Loucy (cell line): ENCODE measurements around the gene ABTB2.

Experiments used
- H2AFZ ChIP-seq: fragments of 200-600 bp; sonication (generic); 2 replicates; pipeline ENCODE4 v1.6.0; 2016; ENCODE audit warnings: antibody characterized with exemption, mild to moderate bottlenecking, low read length, moderate library complexity
- H3F3A ChIP-seq: fragments of 200-600 bp; 2 replicates; pipeline ENCODE4 v1.6.0; 2016; ENCODE audit warnings: antibody characterized with exemption, low read depth, mild to moderate bottlenecking
- H3K27me3 ChIP-seq: fragments of 200-600 bp; sonication (generic); 2 replicates; pipeline ENCODE4 v1.6.1; 2014; ENCODE audit warnings: low read length, mild to moderate bottlenecking; ENCODE audit not compliant: insufficient read depth, poor library complexity, severe bottlenecking
- H3K36me3 ChIP-seq: fragments of 200-600 bp; sonication (generic); 2 replicates; pipeline ENCODE4 v1.6.1; 2016; ENCODE audit warnings: low read length; ENCODE audit not compliant: insufficient read depth
- H3K4me1 ChIP-seq: fragments of 200-600 bp; sonication (generic); 2 replicates; pipeline ENCODE4 v1.5.1; 2014; ENCODE audit warnings: low read length, mild to moderate bottlenecking; ENCODE audit not compliant: insufficient read depth, poor library complexity, severe bottlenecking
- H3K4me2 ChIP-seq: fragments of 200-600 bp; sonication (generic); 2 replicates; pipeline ENCODE4 v1.6.0; 2014; ENCODE audit warnings: antibody characterized with exemption, low read length, low read depth, mild to moderate bottlenecking; ENCODE audit not compliant: poor library complexity, severe bottlenecking
- H3K4me3 ChIP-seq: fragments of 200-600 bp; sonication (generic); 2 replicates; pipeline ENCODE4 v1.5.1; 2014; ENCODE audit warnings: low read length, mild to moderate bottlenecking, mixed read lengths; ENCODE audit not compliant: poor library complexity, severe bottlenecking
- H3K79me2 ChIP-seq: fragments of 200-600 bp; sonication (generic); 2 replicates; pipeline ENCODE4 v1.6.1; 2014; ENCODE audit warnings: low read length; ENCODE audit not compliant: insufficient read depth
- H3K9ac ChIP-seq: fragments of 200-600 bp; sonication (generic); 2 replicates; pipeline ENCODE4 v1.6.0; 2014; ENCODE audit warnings: mild to moderate bottlenecking, low read depth, low read length, moderate library complexity; ENCODE audit not compliant: poor library complexity, severe bottlenecking
- H3K9me2 ChIP-seq: fragments of 200-600 bp; sonication (generic); replicated peaks from 2 replicates; pipeline ENCODE4 v1.6.1; 2016; ENCODE audit warnings: low read depth, low read length, mixed read lengths
- H3K9me3 ChIP-seq: fragments of 200-600 bp; sonication (generic); 2 replicates; pipeline ENCODE4 v1.6.1; 2014; ENCODE audit warnings: mild to moderate bottlenecking, antibody characterized with exemption, low read length, low read depth; ENCODE audit not compliant: insufficient read depth
- H4K20me1 ChIP-seq: fragments of 200-600 bp; sonication (generic); 2 replicates; pipeline ENCODE4 v1.6.0; 2014; ENCODE audit warnings: antibody characterized with exemption, low read length, mild to moderate bottlenecking; ENCODE audit not compliant: insufficient read depth, poor library complexity, severe bottlenecking
- CTCF ChIP-seq: fragments of 200-600 bp; sonication (generic); conservative IDR thresholded peaks from 2 replicates; pipeline ENCODE4 v1.5.1; 2014; ENCODE audit warnings: mild to moderate bottlenecking, antibody characterized with exemption, low read length
- EZH2phosphoT487 ChIP-seq: fragments of 200-600 bp; IDR thresholded peaks from 2 replicates; pipeline ENCODE4 v1.6.1; 2018; ENCODE audit warnings: antibody characterized with exemption, mild to moderate bottlenecking, moderate library complexity, borderline replicate concordance

ABTB2 gene

GRCh38 chr11:34143048-34143447 is 214.8 kb downstream of the ABTB2 start:
- H3K79me2 ChIP-seq = no peaks in the 10 kb centered on the region
- no peak overlapping the region for H3K9ac ChIP-seq
- no peaks in the 10 kb centered on the region for H3K4me1 ChIP-seq
- H2AFZ ChIP-seq = no peak overlapping the region
- no peaks in the 10 kb centered on the region for H3K9me2 ChIP-seq
- H3K36me3 ChIP-seq = peaks cover 92% of the 10 kb centered on the region; the same call in 1 of the 2 replicates
- no peak overlapping the region for H3K4me3 ChIP-seq
- H3K9me3 ChIP-seq = no peaks in the 10 kb centered on the region
- no peaks in the 10 kb centered on the region for H4K20me1 ChIP-seq
- H3K4me2 ChIP-seq = no peak overlapping the region
- TF ChIP-seq CTCF = no peak
- TF ChIP-seq EZH2phosphoT487 = no peak
- H3F3A ChIP-seq = no peaks in the 10 kb centered on the region
- H3K27me3 ChIP-seq = no peaks in the 10 kb centered on the region

GRCh38 chr11:34140149-34140548 is 217.7 kb downstream of the ABTB2 start:
- Histone ChIP-seq H3K4me3 (no peak overlapping the region), H3K27me3 (no peaks in the 10 kb centered on the region), H4K20me1 (no peaks in the 10 kb centered on the region), H3K4me1 (no peaks in the 10 kb centered on the region), H3K9ac (no peak overlapping the region), H3F3A (no peaks in the 10 kb centered on the region), H3K9me3 (no peaks in the 10 kb centered on the region), H3K79me2 (no peaks in the 10 kb centered on the region), H3K4me2 (no peak overlapping the region), H2AFZ (no peak overlapping the region), H3K9me2 (no peaks in the 10 kb centered on the region), H3K36me3 (peaks cover 89% of the 10 kb centered on the region; the same call in 1 of the 2 replicates)
- TF ChIP-seq EZH2phosphoT487 (no peak), CTCF (no peak)

- Histone ChIP-seq H3K4me3 (no peak overlapping the region), H3K4me2 (no peak overlapping the region), H3K4me1 (no peaks in the 10 kb centered on the region), H3K9me3 (no peaks in the 10 kb centered on the region), H3K9me2 (no peaks in the 10 kb centered on the region), H3K79me2 (no peaks in the 10 kb centered on the region), H2AFZ (no peak overlapping the region), H3F3A (no peaks in the 10 kb centered on the region), H3K36me3 (peaks cover 89% of the 10 kb centered on the region; the same call in 1 of the 2 replicates), H3K27me3 (no peaks in the 10 kb centered on the region), H4K20me1 (no peaks in the 10 kb centered on the region), H3K9ac (no peak overlapping the region)
- TF ChIP-seq CTCF (no peak), EZH2phosphoT487 (no peak)
These were observed 218.5 kb downstream of the ABTB2 start for GRCh38 chr11:34139346-34139745.
